CD4-positive, alpha-beta T cell (primary cell): ENCODE measurements around the gene CATSPERE. TPM values are rescaled to one million over a fixed set of nuclear protein-coding genes. Genes with fewer than 3 reads are reported as not detected.

Experiments
- ATAC-seq: fragments of 200-7000 bp; cut with Tn5 transposase; one replicate; pipeline ENCODE4 v1.10.0; 2022; ENCODE audit warnings: mild to moderate bottlenecking; ENCODE audit not compliant: poor library complexity
- CTCF ChIA-PET: fragments of 350-600 bp; sonication (Branson Sonifier 250); formaldehyde crosslinking; loops from one replicate; lab custom pipeline; 2021; ENCODE audit warnings: antibody characterized with exemption, inconsistent platforms; lab: Charles Lee
- POLR2A ChIA-PET: fragments of 350-600 bp; sonication (Branson Sonifier 250); formaldehyde crosslinking; loops from one replicate; lab custom pipeline; 2021; ENCODE audit warnings: antibody characterized with exemption, inconsistent platforms; lab: Charles Lee
- DNase-seq, 14 experiments: peaks; one replicate each; pipeline ENCODE4 v3.0.0-alpha.2; 2013 to 2020; ENCODE audit warnings: mixed read lengths in 2 of 14
- H3K27ac ChIP-seq, 2 donors: one replicate each; pipeline versions ENCODE4 v1.5.1 to v1.7.0; 2013; ENCODE audit warnings: low read length in 2 of 2, low read depth in 1 of 2, mild to moderate bottlenecking in 1 of 2
- H3K27me3 ChIP-seq, 2 experiments: 1 replicate in 1 of 2; 2 replicates in 1 of 2; pipeline versions ENCODE4 v1.6.1 to v1.7.0; 2013; ENCODE audit warnings: low read length in 2 of 2, control low read depth in 1 of 2, mild to moderate bottlenecking in 1 of 2, moderate library complexity in 1 of 2; ENCODE audit not compliant: insufficient read depth in 2 of 2, control insufficient read depth in 1 of 2
- H3K36me3 ChIP-seq: one replicate; pipeline ENCODE4 v1.6.1; 2013; ENCODE audit warnings: low read length, control low read depth; ENCODE audit not compliant: insufficient read depth
- H3K4me1 ChIP-seq: one replicate; pipeline ENCODE4 v1.6.1; 2013; ENCODE audit warnings: low read length, control low read depth; ENCODE audit not compliant: insufficient read depth
- H3K4me3 ChIP-seq: one replicate; pipeline ENCODE4 v1.5.1; 2013; ENCODE audit warnings: mild to moderate bottlenecking, low read length, moderate library complexity
- H3K9me3 ChIP-seq, 2 experiments: 1 replicate in 1 of 2; 2 replicates in 1 of 2; pipeline versions ENCODE4 v1.6.1 to v1.7.0; 2013; ENCODE audit warnings: low read length in 2 of 2, mild to moderate bottlenecking in 2 of 2, control low read depth in 1 of 2, moderate library complexity in 1 of 2; ENCODE audit not compliant: control insufficient read depth in 1 of 2, insufficient read depth in 1 of 2
- H3K27ac Mint-ChIP-seq: one replicate; pipeline ENCODE4 v1.8.0; 2020; ENCODE audit warnings: mixed read lengths
- H3K27me3 Mint-ChIP-seq: one replicate; pipeline ENCODE4 v1.8.0; 2021; ENCODE audit warnings: mixed read lengths
- H3K36me3 Mint-ChIP-seq: one replicate; pipeline ENCODE4 v1.8.0; 2021; ENCODE audit warnings: low read depth, mixed read lengths
- H3K4me1 Mint-ChIP-seq: one replicate; pipeline ENCODE4 v1.8.0; 2021; ENCODE audit warnings: low read depth, mixed read lengths
- H3K4me3 Mint-ChIP-seq: one replicate; pipeline ENCODE4 v1.8.0; 2020; ENCODE audit warnings: mild to moderate bottlenecking, mixed read lengths
- H3K9me3 Mint-ChIP-seq: one replicate; pipeline ENCODE4 v1.8.0; 2020; ENCODE audit warnings: mixed read lengths
- CTCF ChIP-seq: fragments of 200-600 bp; IDR thresholded peaks from one replicate; pipeline ENCODE4 v1.8.0; 2022; ENCODE audit warnings: antibody characterized with exemption, mild to moderate bottlenecking
- intact Hi-C, 2 experiments: fragments of 100-400 bp; cut with DNase I in 1 of 2; cut with micrococcal nuclease in 1 of 2; formaldehyde crosslinking; loops; one replicate each; pipeline versions ENCODE4 v1.15.1 to v1.9.0; 2023 to 2025; cut with DNase I, micrococcal nuclease
- total RNA-seq, 174 experiments: library from RNA in 2 of 174; stranded (reverse) in 2 of 174; gene quantifications; one replicate each; pipeline ENCODE4 v1.2.3 and lab custom pipeline; 2021 to 2026

Gene CATSPERE
- total RNA-seq, 2 experiments from 2014 or later: 0.91 to 1.4 TPM

GRCh38 chr1:244598611-244599010 lies 137.5 kb downstream of the CATSPERE start:
- Histone ChIP-seq H3K36me3 (no peaks in the 10 kb centered on the region), H3K4me3 (no peak overlapping the region), H3K9me3 (no peaks in the 10 kb centered on the region), H3K27me3 (no peaks in the 10 kb centered on the region), H3K27ac (no peak overlapping the region), H3K4me1 (no peaks in the 10 kb centered on the region)
- POLR2A ChIA-PET: no interaction called here
- ATAC-seq: no peak
- CTCF ChIA-PET: interaction anchor here (1.6 kb wide), 1 partner anchor 444 kb away, joined by 3 read pairs; no protein-coding TSS in a partner anchor
- intact Hi-C loops: no loop called here
- H3K4me1 Mint-ChIP-seq: no peaks in the 10 kb centered on the region
- no peak overlapping the region for H3K4me3 Mint-ChIP-seq
- no peak overlapping the region for H3K27ac Mint-ChIP-seq
- no peaks in the 10 kb centered on the region for H3K9me3 Mint-ChIP-seq
- no peak for DNase-seq
- no peaks in the 10 kb centered on the region for H3K36me3 Mint-ChIP-seq
- no peaks in the 10 kb centered on the region for H3K27me3 Mint-ChIP-seq
- TF ChIP-seq CTCF: no peak

- H3K36me3 Mint-ChIP-seq: no peaks in the 10 kb centered on the region
- H3K9me3 Mint-ChIP-seq: no peaks in the 10 kb centered on the region
- no peaks in the 10 kb centered on the region for H3K9me3 ChIP-seq
- H3K36me3 ChIP-seq: no peaks in the 10 kb centered on the region
- no peak for TF ChIP-seq CTCF
- H3K27ac Mint-ChIP-seq: peak overlapping the region; percentile 70
- peak in 12 of 14 experiments; percentile 5 to 73 (median 34) for DNase-seq
- H3K27me3 ChIP-seq: no peaks in the 10 kb centered on the region
- no peak overlapping the region for H3K27ac ChIP-seq
- no peaks in the 10 kb centered on the region for H3K27me3 Mint-ChIP-seq
- no peaks in the 10 kb centered on the region for H3K4me1 Mint-ChIP-seq
- POLR2A ChIA-PET: interaction anchor here (1.4 kb wide), 1 partner anchor 236 kb away, joined by 4 read pairs; the partner anchor contains the start of gene COX20
- H3K4me3 Mint-ChIP-seq: peak overlapping the region; percentile 36
- peak; percentile 94 for ATAC-seq
- H3K4me1 ChIP-seq: no peaks in the 10 kb centered on the region
- CTCF ChIA-PET: interaction anchor here (0.6 to 1.3 kb wide), 2 partner anchors 199 to 443 kb away, joined by 3 to 5 read pairs; no protein-coding TSS in a partner anchor
- intact Hi-C loops: no loop called here
- no peak overlapping the region for H3K4me3 ChIP-seq
Measured at GRCh38 chr1:244599937-244600350, 138.9 kb downstream of the CATSPERE start.

GRCh38 chr1:244601336-244601735 lies 140.3 kb downstream of the CATSPERE start:
- Mint-ChIP-seq H3K4me1 (no peaks in the 10 kb centered on the region), H3K9me3 (no peaks in the 10 kb centered on the region), H3K27me3 (no peaks in the 10 kb centered on the region), H3K36me3 (no peaks in the 10 kb centered on the region), H3K27ac (no peak overlapping the region), H3K4me3 (no peak overlapping the region)
- H3K27ac ChIP-seq: no peak overlapping the region
- H3K9me3 ChIP-seq: no peaks in the 10 kb centered on the region
- no peak overlapping the region for H3K4me3 ChIP-seq
- POLR2A ChIA-PET: no interaction called here
- intact Hi-C loops: no loop called here
- DNase-seq: no peak
- CTCF ChIA-PET: no interaction called here
- H3K4me1 ChIP-seq: no peaks in the 10 kb centered on the region
- TF ChIP-seq CTCF: no peak
- H3K36me3 ChIP-seq: no peaks in the 10 kb centered on the region
- no peaks in the 10 kb centered on the region for H3K27me3 ChIP-seq
- no peak for ATAC-seq
